ENCODE data around the gene FBXL17.

GRCh38 chr5:107937651-107938355 is 444.1 kb downstream of the FBXL17 start:
- TF ChIP-seq CTCF (IDR thresholded peaks at IDR 0.05) (no peak), POLR2A (IDR thresholded peaks at IDR 0.05) (no peak)
